GM23338 (cell line): ENCODE measurements around the gene PHC2. TPM values are rescaled to one million over a fixed set of nuclear protein-coding genes. Genes with fewer than 3 reads are reported as not detected.

Source experiments
- ATAC-seq: fragments of 200-7000 bp; cut with Tn5 transposase; 3 replicates; pipeline ENCODE4 v1.9.1; 2020
- DNase-seq: peaks from one replicate; pipeline ENCODE4 v3.0.0-alpha.2; 2015; ENCODE audit warnings: low spot score
- H2AFZ ChIP-seq: fragments of 200-600 bp; sonication (generic); 2 replicates; pipeline ENCODE4 v1.8.0; 2016; ENCODE audit warnings: antibody characterized with exemption, mild to moderate bottlenecking, moderate library complexity
- H3F3A ChIP-seq: fragments of 200-600 bp; sonication (generic); replicated peaks from 2 replicates; pipeline ENCODE4 v1.8.0; 2017; ENCODE audit warnings: antibody characterized with exemption, mixed run types, low read depth
- H3K27ac ChIP-seq: fragments of 200-600 bp; sonication (generic); 2 replicates; pipeline ENCODE4 v1.6.1; 2016; ENCODE audit warnings: low read depth
- H3K27me3 ChIP-seq: fragments of 200-600 bp; sonication (generic); 2 replicates; pipeline ENCODE4 v1.8.0; 2016; ENCODE audit warnings: mild to moderate bottlenecking, mixed run types, moderate library complexity; ENCODE audit not compliant: insufficient read depth
- H3K36me3 ChIP-seq: fragments of 200-600 bp; sonication (generic); 2 replicates; pipeline ENCODE4 v1.8.0; 2016; ENCODE audit warnings: mild to moderate bottlenecking; ENCODE audit not compliant: insufficient read depth
- H3K4me1 ChIP-seq: fragments of 200-600 bp; sonication (generic); 2 replicates; pipeline ENCODE4 v1.8.0; 2016; ENCODE audit warnings: mild to moderate bottlenecking, moderate library complexity; ENCODE audit not compliant: insufficient read depth
- H3K4me2 ChIP-seq: fragments of 200-600 bp; sonication (generic); 2 replicates; pipeline ENCODE4 v1.7.1; 2017; ENCODE audit warnings: mixed run types
- H3K4me3 ChIP-seq: fragments of 200-600 bp; sonication (generic); 2 replicates; pipeline ENCODE4 v1.6.1; 2016; ENCODE audit warnings: mixed run types
- H3K79me2 ChIP-seq: fragments of 200-600 bp; sonication (generic); replicated peaks from 2 replicates; pipeline ENCODE4 v1.8.0; 2017; ENCODE audit warnings: mild to moderate bottlenecking; ENCODE audit not compliant: insufficient read depth
- H3K9me2 ChIP-seq: fragments of 200-600 bp; sonication (generic); 2 replicates; pipeline ENCODE4 v1.8.0; 2017; ENCODE audit not compliant: insufficient read depth
- H4K20me1 ChIP-seq: fragments of 200-600 bp; sonication (generic); replicated peaks from 2 replicates; pipeline ENCODE4 v1.8.0; 2017; ENCODE audit warnings: mild to moderate bottlenecking; ENCODE audit not compliant: insufficient read depth
- H3K27ac Mint-ChIP-seq: 2 replicates; pipeline ENCODE4 v1.8.0; 2020; ENCODE audit warnings: inconsistent platforms, mild to moderate bottlenecking, moderate library complexity, mixed read lengths
- H3K27me3 Mint-ChIP-seq: 3 replicates; pipeline ENCODE4 v1.8.0; 2022; ENCODE audit warnings: low read depth, mild to moderate bottlenecking, moderate library complexity, mixed read lengths, inconsistent platforms; ENCODE audit not compliant: insufficient read depth, poor library complexity
- H3K36me3 Mint-ChIP-seq: 3 replicates; pipeline ENCODE4 v1.8.0; 2021; ENCODE audit warnings: low read depth, mild to moderate bottlenecking, inconsistent platforms, moderate library complexity, mixed read lengths
- H3K4me1 Mint-ChIP-seq: 3 replicates; pipeline ENCODE4 v1.8.0; 2020; ENCODE audit warnings: mild to moderate bottlenecking, inconsistent platforms, mixed read lengths
- H3K4me3 Mint-ChIP-seq: 3 replicates; pipeline ENCODE4 v1.8.0; 2021; ENCODE audit warnings: moderate library complexity, mild to moderate bottlenecking, inconsistent platforms, mixed read lengths
- H3K9me3 Mint-ChIP-seq: 3 replicates; pipeline ENCODE4 v1.8.0; 2020; ENCODE audit warnings: moderate library complexity, mild to moderate bottlenecking, inconsistent platforms, mixed read lengths
- CREB1 ChIP-seq: fragments of 250-450 bp; sonication (Bioruptor Pico); IDR thresholded peaks from 2 replicates; pipeline ENCODE4 v1.5.0; 2020; ENCODE audit warnings: low read depth, mild to moderate bottlenecking, moderate library complexity
- JUNB ChIP-seq: IDR thresholded peaks from one replicate; pipeline ENCODE4 v1.6.1; 2016; ENCODE audit warnings: antibody characterized with exemption; ENCODE audit not compliant: unreplicated experiment
- NANOG ChIP-seq: IDR thresholded peaks from 2 replicates; pipeline ENCODE4 v1.6.1; 2016; ENCODE audit warnings: antibody characterized with exemption, borderline replicate concordance
- REST ChIP-seq: IDR thresholded peaks from one replicate; pipeline ENCODE4 v1.6.1; 2018; ENCODE audit warnings: antibody characterized with exemption; ENCODE audit not compliant: unreplicated experiment
- STAT1 ChIP-seq: IDR thresholded peaks from one replicate; pipeline ENCODE4 v1.6.1; 2016; ENCODE audit warnings: antibody characterized with exemption; ENCODE audit not compliant: unreplicated experiment
- ZNF331 ChIP-seq: fragments of 250-450 bp; sonication (Bioruptor Pico); IDR thresholded peaks from 2 replicates; pipeline ENCODE4 v1.5.0; 2020; ENCODE audit warnings: low read depth, mild to moderate bottlenecking, moderate library complexity
- polyA plus RNA-seq: library from polyadenylated mRNA; unstranded; fragments of >200 nt; fragmentation: Nextera tagmentation; extraction: Ambion mirVana; gene quantifications from 2 replicates; pipeline ENCODE4 v1.2.1, GENCODE V29; 2016
- total RNA-seq: library from RNA; depleted of rRNA; stranded (reverse); fragments of >200 nt; shearing (Covaris generic); gene quantifications from 2 replicates; pipeline ENCODE4 v1.2.3, GENCODE V29; 2014
- TF ChIP-seq, protein P1 (sequence below), 2 experiments: fragments of 200-600 bp in 1 of 2; sonication (generic) in 1 of 2; conservative IDR thresholded peaks; 2 replicates each; pipeline versions ENCODE4 v1.5.1 to v1.6.1; 2016 to 2017; ENCODE audit warnings: antibody characterized with exemption in 2 of 2, low read depth in 2 of 2, mild to moderate bottlenecking in 2 of 2, moderate library complexity in 1 of 2
- TF ChIP-seq, protein P2 (sequence below): IDR thresholded peaks from 2 replicates; pipeline ENCODE4 v1.6.1; 2016; ENCODE audit warnings: antibody characterized with exemption

The PHC2 gene
- total and polyA plus RNA-seq, 2 experiments from 2014 or later: 1.7 to 7.3 TPM

DNA sequence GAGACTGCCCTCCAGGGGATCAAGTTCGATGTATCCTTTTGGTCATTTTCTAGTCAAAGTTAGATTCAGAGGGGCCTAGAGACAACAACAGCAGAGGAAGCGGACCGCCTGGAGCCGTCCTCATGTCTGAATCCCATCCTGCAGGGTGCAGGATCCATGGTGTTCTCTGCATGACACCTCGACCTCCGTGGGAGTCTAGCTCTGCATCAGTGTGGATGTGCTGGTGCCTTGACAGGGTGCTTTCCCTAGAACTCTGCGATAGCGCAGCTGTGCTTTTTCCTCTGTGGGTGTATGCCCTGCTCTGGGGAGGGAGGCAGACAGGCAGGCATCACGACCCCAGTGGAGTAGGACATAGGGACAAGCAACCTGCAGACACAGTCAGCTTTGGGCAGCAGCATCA lies 61.8 kb downstream of the PHC2 start:
- peaks cover 19% of the 10 kb centered on the region for H3K27me3 Mint-ChIP-seq
- H3K4me1 Mint-ChIP-seq: peaks cover 29% of the 10 kb centered on the region
- H3K9me3 Mint-ChIP-seq: no peaks in the 10 kb centered on the region
- Histone ChIP-seq H3K4me3 (no peak overlapping the region), H3K36me3 (no peaks in the 10 kb centered on the region), H3K4me1 (peaks cover 11% of the 10 kb centered on the region), H3K79me2 (no peaks in the 10 kb centered on the region), H3K4me2 (no peak overlapping the region), H3K27me3 (no peaks in the 10 kb centered on the region), H4K20me1 (no peaks in the 10 kb centered on the region), H3K27ac (no peak overlapping the region), H3K9me2 (no peaks in the 10 kb centered on the region), H2AFZ (no peak overlapping the region), H3F3A (no peaks in the 10 kb centered on the region)
- no peak overlapping the region for H3K27ac Mint-ChIP-seq
- ATAC-seq (no peak), DNase-seq (no peak)
- H3K36me3 Mint-ChIP-seq: no peaks in the 10 kb centered on the region
- no peak for TF ChIP-seq JUNB
- no peak for TF ChIP-seq CREB1 (CRISPR knock-in tag)
- TF ChIP-seq NANOG: no peak
- no peak overlapping the region for H3K4me3 Mint-ChIP-seq

- no peak for TF ChIP-seq REST
- no peak for TF ChIP-seq ZNF331 (CRISPR knock-in tag)
- no peak overlapping the region for H2AFZ ChIP-seq
- no peaks in the 10 kb centered on the region for H3K36me3 ChIP-seq
- no peak overlapping the region for H3K4me2 ChIP-seq
- H3K27me3 ChIP-seq: no peaks in the 10 kb centered on the region
- no peaks in the 10 kb centered on the region for H3K36me3 Mint-ChIP-seq
- no peaks in the 10 kb centered on the region for H3F3A ChIP-seq
- H3K4me3 ChIP-seq: no peak overlapping the region
- peaks cover 16% of the 10 kb centered on the region for H3K4me1 ChIP-seq
- no peak overlapping the region for H3K27ac Mint-ChIP-seq
- no peaks in the 10 kb centered on the region for H3K9me2 ChIP-seq
- no peak overlapping the region for H3K4me3 Mint-ChIP-seq
- no peak for DNase-seq
- ATAC-seq: peak; percentile 5
- peaks cover 32% of the 10 kb centered on the region for H3K4me1 Mint-ChIP-seq
- no peaks in the 10 kb centered on the region for H3K9me3 Mint-ChIP-seq
- H3K27me3 Mint-ChIP-seq: peaks cover 21% of the 10 kb centered on the region
- H4K20me1 ChIP-seq: no peaks in the 10 kb centered on the region
- H3K27ac ChIP-seq: no peak overlapping the region
- no peaks in the 10 kb centered on the region for H3K79me2 ChIP-seq
These were observed 62.5 kb downstream of the PHC2 start for GRCh38 chr1:33368431-33368830.

DNA sequence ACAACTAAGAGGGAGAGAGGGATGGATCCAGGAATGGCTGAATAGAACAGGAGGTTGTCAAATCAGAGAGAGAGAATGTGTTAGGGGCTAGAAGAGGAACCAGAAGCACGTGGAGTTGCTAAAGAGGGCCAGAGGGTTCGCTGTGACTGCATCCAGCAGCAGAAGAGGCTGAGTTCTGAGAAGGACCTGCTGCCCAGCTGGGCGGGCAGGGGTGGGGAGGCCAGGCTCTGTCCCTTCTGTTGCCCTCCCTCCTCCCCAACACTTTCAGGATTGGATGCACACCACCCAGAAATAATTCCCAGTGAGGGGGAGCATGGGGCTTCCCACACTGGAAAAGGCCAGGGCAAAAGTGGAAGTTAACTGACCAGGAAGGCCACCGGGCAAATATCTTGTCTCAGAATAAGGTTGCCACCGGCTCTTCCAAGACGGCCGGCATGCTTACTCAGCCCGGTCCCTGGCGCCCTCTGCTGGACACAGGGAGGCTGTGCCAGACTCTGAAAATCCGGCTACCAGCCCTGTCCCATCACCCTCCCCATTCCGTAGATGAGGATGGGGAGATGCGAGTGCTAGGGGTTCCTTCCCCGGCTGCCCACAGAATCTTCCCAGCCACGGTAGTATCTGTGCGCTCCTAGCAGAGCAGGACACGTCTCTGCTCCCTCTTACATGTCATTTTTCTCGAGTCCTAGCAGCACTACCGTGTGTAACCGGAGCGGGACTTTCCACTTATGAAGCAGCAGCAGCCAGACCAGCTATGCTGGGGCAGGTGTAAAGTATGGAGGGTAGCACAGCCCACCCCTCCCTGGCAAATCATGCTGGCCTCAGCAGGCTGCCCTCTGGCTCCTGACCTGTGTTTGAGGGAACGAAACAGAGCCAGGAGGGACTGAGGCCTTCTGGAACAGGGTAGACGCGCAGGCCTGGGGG lies 63.1 kb downstream of the PHC2 start:
- Histone ChIP-seq H2AFZ (no peak overlapping the region), H3K36me3 (no peaks in the 10 kb centered on the region), H3K79me2 (no peaks in the 10 kb centered on the region), H3K4me3 (no peak overlapping the region), H3K4me2 (no peak overlapping the region), H3K27me3 (no peaks in the 10 kb centered on the region), H4K20me1 (no peaks in the 10 kb centered on the region), H3K9me2 (no peaks in the 10 kb centered on the region), H3K4me1 (peaks cover 23% of the 10 kb centered on the region), H3K27ac (no peak overlapping the region), H3F3A (no peaks in the 10 kb centered on the region)
- TF ChIP-seq STAT1: no peak
- TF ChIP-seq, protein P1, sequence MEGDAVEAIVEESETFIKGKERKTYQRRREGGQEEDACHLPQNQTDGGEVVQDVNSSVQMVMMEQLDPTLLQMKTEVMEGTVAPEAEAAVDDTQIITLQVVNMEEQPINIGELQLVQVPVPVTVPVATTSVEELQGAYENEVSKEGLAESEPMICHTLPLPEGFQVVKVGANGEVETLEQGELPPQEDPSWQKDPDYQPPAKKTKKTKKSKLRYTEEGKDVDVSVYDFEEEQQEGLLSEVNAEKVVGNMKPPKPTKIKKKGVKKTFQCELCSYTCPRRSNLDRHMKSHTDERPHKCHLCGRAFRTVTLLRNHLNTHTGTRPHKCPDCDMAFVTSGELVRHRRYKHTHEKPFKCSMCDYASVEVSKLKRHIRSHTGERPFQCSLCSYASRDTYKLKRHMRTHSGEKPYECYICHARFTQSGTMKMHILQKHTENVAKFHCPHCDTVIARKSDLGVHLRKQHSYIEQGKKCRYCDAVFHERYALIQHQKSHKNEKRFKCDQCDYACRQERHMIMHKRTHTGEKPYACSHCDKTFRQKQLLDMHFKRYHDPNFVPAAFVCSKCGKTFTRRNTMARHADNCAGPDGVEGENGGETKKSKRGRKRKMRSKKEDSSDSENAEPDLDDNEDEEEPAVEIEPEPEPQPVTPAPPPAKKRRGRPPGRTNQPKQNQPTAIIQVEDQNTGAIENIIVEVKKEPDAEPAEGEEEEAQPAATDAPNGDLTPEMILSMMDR (conservative IDR thresholded peaks at IDR 0.05; ENCODE audit: low read depth in 2 of 2): peak; percentile 91 to 96
- TF ChIP-seq, protein P2, sequence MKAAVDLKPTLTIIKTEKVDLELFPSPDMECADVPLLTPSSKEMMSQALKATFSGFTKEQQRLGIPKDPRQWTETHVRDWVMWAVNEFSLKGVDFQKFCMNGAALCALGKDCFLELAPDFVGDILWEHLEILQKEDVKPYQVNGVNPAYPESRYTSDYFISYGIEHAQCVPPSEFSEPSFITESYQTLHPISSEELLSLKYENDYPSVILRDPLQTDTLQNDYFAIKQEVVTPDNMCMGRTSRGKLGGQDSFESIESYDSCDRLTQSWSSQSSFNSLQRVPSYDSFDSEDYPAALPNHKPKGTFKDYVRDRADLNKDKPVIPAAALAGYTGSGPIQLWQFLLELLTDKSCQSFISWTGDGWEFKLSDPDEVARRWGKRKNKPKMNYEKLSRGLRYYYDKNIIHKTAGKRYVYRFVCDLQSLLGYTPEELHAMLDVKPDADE: no peak
- no peak for TF ChIP-seq JUNB
- no peak for TF ChIP-seq NANOG
- Mint-ChIP-seq H3K36me3 (no peaks in the 10 kb centered on the region), H3K27ac (no peak overlapping the region), H3K27me3 (peaks cover 21% of the 10 kb centered on the region), H3K4me3 (no peak overlapping the region), H3K9me3 (no peaks in the 10 kb centered on the region), H3K4me1 (peaks cover 36% of the 10 kb centered on the region)
- DNase-seq (peak; percentile 93), ATAC-seq (peak; percentile 68)
